Keratinocyte (primary cell): ENCODE results near the gene DCHS2. TPM values are rescaled to one million over a fixed set of nuclear protein-coding genes. Genes with fewer than 3 reads are reported as not detected.

Experiments used
- DNase-seq: peaks from one replicate; pipeline ENCODE4 v3.0.0-alpha.2; 2011; ENCODE audit warnings: low read depth, missing footprints, low spot score
- FAIRE-seq: peaks from 2 replicates; lab custom pipeline; 2011; peaks lifted over from hg19 to GRCh38; lab: Jason Lieb, UNC
- H2AFZ ChIP-seq: 2 replicates; pipeline ENCODE4 v1.6.0; 2012; ENCODE audit warnings: low read length, control low read depth, inconsistent platforms; ENCODE audit not compliant: control insufficient read depth
- H3K27ac ChIP-seq: 2 replicates; pipeline ENCODE4 v1.5.1; 2011; ENCODE audit warnings: low read length; ENCODE audit not compliant: control insufficient read depth, insufficient read depth
- H3K27me3 ChIP-seq: 3 replicates; pipeline ENCODE4 v1.6.0; 2011; ENCODE audit warnings: low read length; ENCODE audit not compliant: control insufficient read depth, insufficient read depth; ENCODE audit errors: extremely low read depth
- H3K36me3 ChIP-seq, 2 experiments: 2 replicates in 1 of 2; 3 replicates in 1 of 2; pipeline ENCODE4 v1.5.1; 2011; ENCODE audit warnings: low read length in 2 of 2, mild to moderate bottlenecking in 1 of 2; ENCODE audit not compliant: control insufficient read depth in 2 of 2, insufficient read depth in 2 of 2; ENCODE audit errors: extremely low read depth in 1 of 2
- H3K4me1 ChIP-seq: 3 replicates; pipeline ENCODE4 v1.5.1; 2011; ENCODE audit warnings: low read length; ENCODE audit not compliant: control insufficient read depth, insufficient read depth; ENCODE audit errors: extremely low read depth
- H3K4me2 ChIP-seq: 3 replicates; pipeline ENCODE4 v1.6.0; 2011; ENCODE audit warnings: low read depth, low read length; ENCODE audit not compliant: control insufficient read depth, insufficient read depth; ENCODE audit errors: extremely low read depth
- H3K4me3 ChIP-seq, 3 experiments: fragments of 200-600 bp in 1 of 3; sonication (generic) in 1 of 3; 2 replicates in 2 of 3; 3 replicates in 1 of 3; pipeline ENCODE4 v1.5.1; 2011 to 2016; ENCODE audit warnings: low read length in 3 of 3, mild to moderate bottlenecking in 3 of 3, control low read depth in 2 of 3, inconsistent platforms in 1 of 3, low read depth in 1 of 3, mixed read lengths in 1 of 3, mixed run types in 1 of 3, moderate library complexity in 1 of 3; ENCODE audit not compliant: control insufficient read depth in 2 of 3, insufficient read depth in 2 of 3; ENCODE audit errors: extremely low read depth in 1 of 3
- H3K79me2 ChIP-seq: 2 replicates; pipeline ENCODE4 v1.6.0; 2012; ENCODE audit warnings: low read length; ENCODE audit not compliant: control insufficient read depth, insufficient read depth
- H3K9ac ChIP-seq: 3 replicates; pipeline ENCODE4 v1.6.0; 2011; ENCODE audit warnings: low read length; ENCODE audit not compliant: control insufficient read depth, insufficient read depth; ENCODE audit errors: extremely low read depth
- H3K9me1 ChIP-seq: 3 replicates; pipeline ENCODE4 v1.6.0; 2011; ENCODE audit warnings: low read length; ENCODE audit not compliant: control insufficient read depth, insufficient read depth; ENCODE audit errors: extremely low read depth
- H3K9me3 ChIP-seq: 2 replicates; pipeline ENCODE4 v1.5.1; 2012; ENCODE audit warnings: low read depth, low read length; ENCODE audit not compliant: control insufficient read depth
- H4K20me1 ChIP-seq: 3 replicates; pipeline ENCODE4 v1.6.0; 2011; ENCODE audit warnings: low read length; ENCODE audit not compliant: control insufficient read depth, insufficient read depth; ENCODE audit errors: extremely low read depth
- EZH2 ChIP-seq: IDR thresholded peaks from one replicate; pipeline ENCODE4 v1.6.1; 2012; ENCODE audit warnings: inconsistent platforms, mild to moderate bottlenecking, low read length, moderate library complexity
- dilution Hi-C: fragments of 300-500 bp; cut with MboI; formaldehyde crosslinking; loops from one replicate; pipeline ENCODE4 v1.7.0; 2020; ENCODE audit warnings: low sequenced_read_pairs; ENCODE audit not compliant: extremely low pct_ligation_motif_present
- polyA plus RNA-seq, 5 experiments: library from polyadenylated mRNA; depleted of rRNA in 3 of 5; stranded (reverse) in 3 of 5; stranded (forward) in 1 of 5; unstranded in 1 of 5; fragments of >200 nt; gene quantifications; 1 replicate in 1 of 5; 2 replicates in 3 of 5; 3 replicates in 1 of 5; pipeline versions ENCODE4 v1.2.1 to v1.2.3, GENCODE V29; 2011 to 2012; ENCODE audit warnings: missing spikeins in 2 of 5, low read depth in 1 of 5, low replicate concordance in 1 of 5
- TF ChIP-seq, protein P1 (sequence below), 3 experiments: IDR thresholded peaks in 1 of 3; conservative IDR thresholded peaks in 1 of 3; optimal IDR thresholded peaks in 1 of 3; 2 replicates in 2 of 3; 3 replicates in 1 of 3; pipeline versions ENCODE3 to v1.5.1; 2011; ENCODE audit warnings: low read length in 3 of 3, mild to moderate bottlenecking in 3 of 3, moderate library complexity in 2 of 3, control low read depth in 1 of 3, inconsistent platforms in 1 of 3; ENCODE audit not compliant: insufficient read depth in 2 of 3; ENCODE audit errors: extremely low read depth in 1 of 3

DCHS2 gene
- polyA plus RNA-seq, 1 donor (not counting 4 experiments of a cell fraction or from before 2014, with no cell fraction given), result 0.01 TPM

DNA sequence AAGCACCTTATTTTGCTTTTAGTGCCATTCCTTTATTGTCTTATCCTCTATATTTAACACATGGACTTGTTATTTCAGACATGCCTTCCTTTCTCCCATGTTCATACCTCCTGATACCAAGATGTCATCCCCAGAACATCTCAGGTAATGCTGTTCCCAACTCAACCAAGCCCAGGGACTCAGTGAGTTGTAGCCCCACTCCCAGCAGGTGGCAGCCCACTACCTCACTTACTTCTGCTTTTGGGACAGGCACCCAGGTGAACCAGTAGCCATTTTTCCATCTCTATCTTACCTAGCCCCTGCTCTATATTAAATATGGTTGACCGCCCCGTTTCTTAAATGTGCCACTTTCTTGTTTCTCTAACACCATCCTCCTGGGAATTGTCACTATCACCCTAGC, 199.0 kb downstream of the DCHS2 start:
- Histone ChIP-seq H3K36me3 (no peaks in the 10 kb centered on the region), H3K4me2 (no peak overlapping the region)

DNA sequence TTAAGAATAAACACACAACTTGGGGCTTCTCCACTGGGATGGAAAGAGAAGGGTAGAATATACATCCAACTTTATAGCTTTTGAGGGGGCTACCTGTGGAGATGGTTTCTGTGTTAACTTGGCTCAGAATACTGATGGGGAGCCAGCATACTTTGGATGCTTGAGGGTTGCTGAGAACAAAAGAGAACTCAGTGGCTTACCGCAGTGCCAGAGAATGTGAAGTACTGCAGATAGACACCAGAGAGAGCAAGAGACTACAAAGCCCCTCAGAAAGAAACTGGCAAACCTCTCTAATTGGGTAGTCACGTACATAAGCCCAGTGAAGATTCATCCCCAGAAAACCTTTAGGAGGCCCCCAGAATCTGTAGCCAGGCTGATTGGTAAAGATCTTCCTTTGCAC, 214.4 kb downstream of the DCHS2 start:
- no peak overlapping the region for H3K27ac ChIP-seq
- no peaks in the 10 kb centered on the region for H3K36me3 ChIP-seq
- no peak for DNase-seq
- H3K9me1 ChIP-seq, result no peaks in the 10 kb centered on the region
- FAIRE-seq, result no peak
- no peak overlapping the region for H3K4me2 ChIP-seq
- H3K79me2 ChIP-seq, result no peaks in the 10 kb centered on the region
- no peak overlapping the region for H3K9ac ChIP-seq
- no peaks in the 10 kb centered on the region for H3K4me1 ChIP-seq
- H3K9me3 ChIP-seq, result no peaks in the 10 kb centered on the region
- no peak overlapping the region for H2AFZ ChIP-seq
- no peaks in the 10 kb centered on the region for H3K27me3 ChIP-seq
- H4K20me1 ChIP-seq, result no peaks in the 10 kb centered on the region
- TF ChIP-seq, protein P1, sequence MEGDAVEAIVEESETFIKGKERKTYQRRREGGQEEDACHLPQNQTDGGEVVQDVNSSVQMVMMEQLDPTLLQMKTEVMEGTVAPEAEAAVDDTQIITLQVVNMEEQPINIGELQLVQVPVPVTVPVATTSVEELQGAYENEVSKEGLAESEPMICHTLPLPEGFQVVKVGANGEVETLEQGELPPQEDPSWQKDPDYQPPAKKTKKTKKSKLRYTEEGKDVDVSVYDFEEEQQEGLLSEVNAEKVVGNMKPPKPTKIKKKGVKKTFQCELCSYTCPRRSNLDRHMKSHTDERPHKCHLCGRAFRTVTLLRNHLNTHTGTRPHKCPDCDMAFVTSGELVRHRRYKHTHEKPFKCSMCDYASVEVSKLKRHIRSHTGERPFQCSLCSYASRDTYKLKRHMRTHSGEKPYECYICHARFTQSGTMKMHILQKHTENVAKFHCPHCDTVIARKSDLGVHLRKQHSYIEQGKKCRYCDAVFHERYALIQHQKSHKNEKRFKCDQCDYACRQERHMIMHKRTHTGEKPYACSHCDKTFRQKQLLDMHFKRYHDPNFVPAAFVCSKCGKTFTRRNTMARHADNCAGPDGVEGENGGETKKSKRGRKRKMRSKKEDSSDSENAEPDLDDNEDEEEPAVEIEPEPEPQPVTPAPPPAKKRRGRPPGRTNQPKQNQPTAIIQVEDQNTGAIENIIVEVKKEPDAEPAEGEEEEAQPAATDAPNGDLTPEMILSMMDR (optimal IDR thresholded peaks at IDR 0.05 in 1 of 3, IDR thresholded peaks at IDR 0.05 in 1 of 3, conservative IDR thresholded peaks at IDR 0.05 in 1 of 3; ENCODE audit: extremely low read depth in 1 of 3, insufficient read depth in 2 of 3, low read length in 3 of 3), result no peak
- TF ChIP-seq EZH2, result no peak
- dilution Hi-C loops, result no loop called here
- no peak overlapping the region for H3K4me3 ChIP-seq

More for the DNA sequence above, 199.0 kb downstream of the DCHS2 start:
- Histone ChIP-seq H3K9me3 (no peaks in the 10 kb centered on the region), H3K9me1 (no peaks in the 10 kb centered on the region), H3K79me2 (no peaks in the 10 kb centered on the region), H3K27ac (no peak overlapping the region), H4K20me1 (no peaks in the 10 kb centered on the region), H3K9ac (no peak overlapping the region), H3K4me1 (no peaks in the 10 kb centered on the region), H3K27me3 (no peaks in the 10 kb centered on the region), H2AFZ (no peak overlapping the region), H3K4me3 (no peak overlapping the region)
- dilution Hi-C loops, result no loop called here
- DNase-seq (no peak), FAIRE-seq (no peak)
- TF ChIP-seq, protein P1 (optimal IDR thresholded peaks at IDR 0.05 in 1 of 3, IDR thresholded peaks at IDR 0.05 in 1 of 3, conservative IDR thresholded peaks at IDR 0.05 in 1 of 3; ENCODE audit: extremely low read depth in 1 of 3, insufficient read depth in 2 of 3, low read length in 3 of 3), result no peak
- no peak for TF ChIP-seq EZH2
